ENCODE data around the gene TVP23C. TPM values are rescaled to one million over a fixed set of nuclear protein-coding genes. Genes with fewer than 3 reads are reported as not detected.
A peak's percentile ranks its signal among the peaks of the same experiment; 100 is the strongest.

Gene TVP23C
- total RNA-seq, 6 experiments from 2014 or later, result 9.3 to 14.9 (median 12.4) TPM

GRCh38 chr17:15457723-15458094 is 105.6 kb downstream of the TVP23C start:
- peak overlapping the region; percentile 77 for H3K4me3 Mint-ChIP-seq
- H3K36me3 Mint-ChIP-seq (ENCODE audit: low read depth), result peaks cover 15% of the 10 kb centered on the region
- peaks cover 30% of the 10 kb centered on the region for H3K4me1 Mint-ChIP-seq (ENCODE audit: low read depth)
- no peak for TF ChIP-seq CTCF (IDR thresholded peaks at IDR 0.05)
- H3K27me3 Mint-ChIP-seq (ENCODE audit: insufficient read depth), result peaks cover 5% of the 10 kb centered on the region; the same call in 1 of the 2 replicates
- no peak for DNase-seq
- peak overlapping the region; percentile 76 for H3K27ac Mint-ChIP-seq
- H3K9me3 Mint-ChIP-seq, result peaks cover 6% of the 10 kb centered on the region

GRCh38 chr17:15456972-15457722 is 106.1 kb downstream of the TVP23C start:
- Mint-ChIP-seq H3K27me3 (ENCODE audit: insufficient read depth) (peaks cover 5% of the 10 kb centered on the region; the same call in 1 of the 2 replicates), H3K36me3 (ENCODE audit: low read depth) (peaks cover 15% of the 10 kb centered on the region), H3K9me3 (peaks cover 6% of the 10 kb centered on the region), H3K4me3 (peak overlapping the region; percentile 77), H3K27ac (peak overlapping the region; percentile 76), H3K4me1 (ENCODE audit: low read depth) (peaks cover 26% of the 10 kb centered on the region)
- DNase-seq, result peak; percentile 78
- peak; percentile 68 for TF ChIP-seq CTCF (IDR thresholded peaks at IDR 0.05)

- no peak for TF ChIP-seq CTCF (IDR thresholded peaks at IDR 0.05)
- Mint-ChIP-seq H3K36me3 (ENCODE audit: low read depth) (peaks cover 15% of the 10 kb centered on the region), H3K9me3 (peaks cover 6% of the 10 kb centered on the region), H3K27me3 (ENCODE audit: insufficient read depth) (peaks cover 5% of the 10 kb centered on the region; the same call in 1 of the 2 replicates), H3K4me3 (peak overlapping the region; percentile 77), H3K4me1 (ENCODE audit: low read depth) (peaks cover 26% of the 10 kb centered on the region), H3K27ac (peak overlapping the region; percentile 76; the same call in 1 of the 2 replicates)
- DNase-seq, result no peak
Measured at GRCh38 chr17:15456496-15456895, 106.8 kb downstream of the TVP23C start.

GRCh38 chr17:15454346-15454745 is 108.9 kb downstream of the TVP23C start:
- Mint-ChIP-seq H3K9me3 (peaks cover 6% of the 10 kb centered on the region), H3K4me1 (ENCODE audit: low read depth) (peaks cover 26% of the 10 kb centered on the region), H3K36me3 (ENCODE audit: low read depth) (peaks cover 15% of the 10 kb centered on the region), H3K27me3 (ENCODE audit: insufficient read depth) (no peaks in the 10 kb centered on the region), H3K4me3 (no peak overlapping the region), H3K27ac (no peak overlapping the region)
- TF ChIP-seq CTCF (IDR thresholded peaks at IDR 0.05), result no peak
- DNase-seq, result no peak

- no peak overlapping the region for H3K27ac Mint-ChIP-seq
- peaks cover 15% of the 10 kb centered on the region for H3K36me3 Mint-ChIP-seq (ENCODE audit: low read depth)
- peaks cover 26% of the 10 kb centered on the region for H3K4me1 Mint-ChIP-seq (ENCODE audit: low read depth)
- H3K9me3 Mint-ChIP-seq, result peaks cover 6% of the 10 kb centered on the region
- TF ChIP-seq CTCF (IDR thresholded peaks at IDR 0.05), result no peak
- H3K4me3 Mint-ChIP-seq, result no peak overlapping the region
- no peaks in the 10 kb centered on the region for H3K27me3 Mint-ChIP-seq (ENCODE audit: insufficient read depth)
- DNase-seq, result no peak
Measured at GRCh38 chr17:15453782-15454181, 109.5 kb downstream of the TVP23C start.
